HCT116 (cell line): ENCODE measurements around the gene YIPF3.

Experiments
- EGR1 ChIP-seq: IDR thresholded peaks from 2 replicates; pipeline ENCODE4 v1.6.1; 2012; ENCODE audit warnings: low read depth
- SIN3A ChIP-seq: IDR thresholded peaks from 2 replicates; pipeline ENCODE4 v1.6.1; 2012; ENCODE audit warnings: low read depth
- ZFX ChIP-seq: fragments of 450-650 bp; IDR thresholded peaks from 2 replicates; pipeline ENCODE4 v1.6.1; 2017
- TF ChIP-seq, protein P1 (sequence below), 3 experiments: fragments of 200-600 bp in 1 of 3; sonication (generic) in 1 of 3; IDR thresholded peaks in 2 of 3; conservative IDR thresholded peaks in 1 of 3; 2 replicates each; pipeline ENCODE4 v1.5.1; 2012 to 2017; ENCODE audit warnings: low read depth in 2 of 3, low read length in 2 of 3, antibody characterized with exemption in 1 of 3, borderline replicate concordance in 1 of 3, control low read depth in 1 of 3, mild to moderate bottlenecking in 1 of 3, mixed read lengths in 1 of 3, mixed run types in 1 of 3, moderate library complexity in 1 of 3; ENCODE audit not compliant: insufficient read depth in 1 of 3
- TF ChIP-seq, protein P2 (sequence below): IDR thresholded peaks from 2 replicates; pipeline ENCODE4 v1.6.1; 2012

- TF ChIP-seq, protein P1, sequence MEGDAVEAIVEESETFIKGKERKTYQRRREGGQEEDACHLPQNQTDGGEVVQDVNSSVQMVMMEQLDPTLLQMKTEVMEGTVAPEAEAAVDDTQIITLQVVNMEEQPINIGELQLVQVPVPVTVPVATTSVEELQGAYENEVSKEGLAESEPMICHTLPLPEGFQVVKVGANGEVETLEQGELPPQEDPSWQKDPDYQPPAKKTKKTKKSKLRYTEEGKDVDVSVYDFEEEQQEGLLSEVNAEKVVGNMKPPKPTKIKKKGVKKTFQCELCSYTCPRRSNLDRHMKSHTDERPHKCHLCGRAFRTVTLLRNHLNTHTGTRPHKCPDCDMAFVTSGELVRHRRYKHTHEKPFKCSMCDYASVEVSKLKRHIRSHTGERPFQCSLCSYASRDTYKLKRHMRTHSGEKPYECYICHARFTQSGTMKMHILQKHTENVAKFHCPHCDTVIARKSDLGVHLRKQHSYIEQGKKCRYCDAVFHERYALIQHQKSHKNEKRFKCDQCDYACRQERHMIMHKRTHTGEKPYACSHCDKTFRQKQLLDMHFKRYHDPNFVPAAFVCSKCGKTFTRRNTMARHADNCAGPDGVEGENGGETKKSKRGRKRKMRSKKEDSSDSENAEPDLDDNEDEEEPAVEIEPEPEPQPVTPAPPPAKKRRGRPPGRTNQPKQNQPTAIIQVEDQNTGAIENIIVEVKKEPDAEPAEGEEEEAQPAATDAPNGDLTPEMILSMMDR (IDR thresholded peaks at IDR 0.05 in 2 of 3, conservative IDR thresholded peaks at IDR 0.05 in 1 of 3; ENCODE audit: borderline replicate concordance in 1 of 3, insufficient read depth in 1 of 3, low read depth in 2 of 3, low read length in 2 of 3), result no peak
- TF ChIP-seq ZFX, result no peak
- TF ChIP-seq EGR1, result no peak
- TF ChIP-seq, protein P2, sequence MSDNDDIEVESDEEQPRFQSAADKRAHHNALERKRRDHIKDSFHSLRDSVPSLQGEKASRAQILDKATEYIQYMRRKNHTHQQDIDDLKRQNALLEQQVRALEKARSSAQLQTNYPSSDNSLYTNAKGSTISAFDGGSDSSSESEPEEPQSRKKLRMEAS, result no peak
- TF ChIP-seq SIN3A, result no peak
Measured at GRCh38 chr6:43468748-43469681, 47.7 kb downstream of the YIPF3 start.
